ENCODE measurements around the gene ACTL9. TPM values are rescaled to one million over a fixed set of nuclear protein-coding genes. Genes with fewer than 3 reads are reported as not detected.

ACTL9 gene
- total RNA-seq, 2 donors from 2014 or later = not detected

Other genes starting within 250 kb of the ACTL9 start
- 1 to 10 TPM; 1.1 to 2.9 TPM for gene PRAM1, start 196.2 kb downstream of the ACTL9 start, total RNA-seq
- gene ZNF414, start 184.6 kb downstream of the ACTL9 start, total RNA-seq = 10 to 100 TPM; 18.4 to 19.1 TPM
- gene MYO1F, start 121.4 kb downstream of the ACTL9 start, total RNA-seq = 100 to 1,000 TPM in 1 of 2 donors, 10 to 100 TPM in 1; 68.7 to 134 TPM
- gene ADAMTS10, start 88.1 kb downstream of the ACTL9 start, total RNA-seq = 1 to 10 TPM; 2.5 to 7.4 TPM
- not detected for gene NFILZ, start 68.2 kb downstream of the ACTL9 start, total RNA-seq
- not detected for gene OR2Z1, start 22.8 kb upstream of the ACTL9 start, total RNA-seq
- gene ZNF558, start 133.5 kb upstream of the ACTL9 start, total RNA-seq = 10 to 100 TPM; 24.7 to 66.6 TPM
- gene MBD3L1, start 133.6 kb upstream of the ACTL9 start, total RNA-seq = not detected

All from activated T-helper 17 cell treated with anti-CD3 and anti-CD28 coated beads, Interleukin-2, amount 50 U/mL, for 72 hours (primary cell).